HG03039 (cell line): Measurements from ENCODE around the gene RNU6-9.

Source experiments
- ATAC-seq: cut with Tn5 transposase; IDR thresholded peaks from one replicate; pipeline ENCODE4 v1.9.1; 2021; ENCODE audit warnings: mild to moderate bottlenecking, moderate library complexity; ENCODE audit not compliant: unreplicated experiment

The RNU6-9 gene

GRCh38 chr19:916645-917322 is 23.5 kb downstream of the RNU6-9 start:
- ATAC-seq, result no peak

GRCh38 chr19:917323-918151 is 24.3 kb downstream of the RNU6-9 start, which contains the start of gene KISS1R:
Gene KISS1R (plus strand): TSS chr19:917333. CDS start chr19:917503, 170 bp downstream.
- no peak for ATAC-seq

- no peak for ATAC-seq
These were observed 24.8 kb downstream of the RNU6-9 start for GRCh38 chr19:918152-918437.

- ATAC-seq, result no peak
These were observed 25.4 kb downstream of the RNU6-9 start for GRCh38 chr19:918481-919198.

- no peak for ATAC-seq
These were observed 26.1 kb downstream of the RNU6-9 start for GRCh38 chr19:919199-920050.

- ATAC-seq, result no peak
These were observed 27.0 kb downstream of the RNU6-9 start for GRCh38 chr19:920051-920864.

GRCh38 chr19:924553-925086 is 31.3 kb downstream of the RNU6-9 start:
- ATAC-seq, result no peak

- ATAC-seq, result peak; percentile 31
These were observed 31.8 kb downstream of the RNU6-9 start for GRCh38 chr19:925087-925525.

- ATAC-seq, result peak; percentile 37
These were observed 32.4 kb downstream of the RNU6-9 start, which contains the start of gene ARID3A for GRCh38 chr19:925526-926322. Gene ARID3A (plus strand): TSS chr19:926035. CDS start chr19:929529, 3,494 bp downstream.

GRCh38 chr19:926323-926588 is 33.0 kb downstream of the RNU6-9 start:
- no peak for ATAC-seq

GRCh38 chr19:926589-927350 is 33.5 kb downstream of the RNU6-9 start:
- no peak for ATAC-seq

- no peak for ATAC-seq
These were observed 34.1 kb downstream of the RNU6-9 start for GRCh38 chr19:927351-927779.

GRCh38 chr19:927780-928401 is 34.6 kb downstream of the RNU6-9 start:
- ATAC-seq, result no peak

GRCh38 chr19:928471-929202 is 35.4 kb downstream of the RNU6-9 start:
- ATAC-seq, result no peak

GRCh38 chr19:929203-929890 is 36.1 kb downstream of the RNU6-9 start:
- ATAC-seq, result no peak

- ATAC-seq, result no peak
These were observed 36.6 kb downstream of the RNU6-9 start for GRCh38 chr19:929891-930258.
